Erythroblast (primary cell): ENCODE results near the gene PON3.

Experiments
- GATA1 ChIP-seq: IDR thresholded peaks from 2 replicates; pipeline ENCODE4 v1.6.1; 2011; ENCODE audit warnings: low read depth, mild to moderate bottlenecking, control low read depth, low read length, moderate library complexity
- POLR2A ChIP-seq: IDR thresholded peaks from 2 replicates; pipeline ENCODE4 v1.6.1; 2011; ENCODE audit warnings: mild to moderate bottlenecking, low read length

- no peak for TF ChIP-seq POLR2A
- TF ChIP-seq GATA1 = no peak
Measured at GRCh38 chr7:95398155-95398940, 2.2 kb upstream of the PON3 start.
